Pancreas (tissue), 10 donors: Measurements from ENCODE around the gene FAU. TPM values are rescaled to one million over a fixed set of nuclear protein-coding genes. Genes with fewer than 3 reads are reported as not detected.

Source experiments
- ATAC-seq, 4 donors: fragments of 200-7000 bp; cut with Tn5 transposase; one replicate each; pipeline versions ENCODE4 v1.8.0 to v1.9.1; 2020; ENCODE audit warnings: mild to moderate bottlenecking in 4 of 4, moderate library complexity in 4 of 4
- DNase-seq, 6 donors: peaks; one replicate each; pipeline ENCODE4 v3.0.0-alpha.2; 2020
- FAIRE-seq: peaks from 2 replicates; lab custom pipeline; 2012; peaks lifted over from hg19 to GRCh38; lab: Jason Lieb, UNC
- H3K27ac ChIP-seq, 4 donors: fragments of 200-600 bp; sonication (generic); 1 replicate in 3 of 4; 2 replicates in 1 of 4; pipeline versions ENCODE4 v1.5.0 to v1.8.0; 2020
- H3K27me3 ChIP-seq, 4 donors: fragments of 200-600 bp; one replicate each; pipeline ENCODE4 v1.8.0; 2021
- H3K36me3 ChIP-seq, 3 donors: fragments of 200-600 bp; sonication (generic) in 1 of 3; one replicate each; pipeline versions ENCODE4 v1.5.0 to v1.8.0; 2020 to 2021
- H3K4me1 ChIP-seq, 3 donors: fragments of 200-600 bp; one replicate each; pipeline ENCODE4 v1.8.0; 2021
- H3K4me3 ChIP-seq, 4 donors: fragments of 200-600 bp; sonication (generic) in 2 of 4; one replicate each; pipeline versions ENCODE4 v1.5.0 to v1.8.0; 2020 to 2021
- H3K9me3 ChIP-seq, 4 donors: fragments of 200-600 bp; one replicate each; pipeline ENCODE4 v1.8.0; 2021
- CTCF ChIP-seq, 4 donors: fragments of 200-600 bp; sonication (generic) in 3 of 4; IDR thresholded peaks; one replicate each; pipeline versions ENCODE4 v1.5.0 to v1.8.0; 2021; ENCODE audit warnings: antibody characterized with exemption in 4 of 4
- whole genome bisulfite sequencing, 2 donors: extraction: QIAGEN DNeasy Blood & Tissue Kit; methylation state at CpG; one replicate each; pipeline ENCODE4 v1.1.7; 2013; 5-methylcytosine and 5-hydroxymethylcytosine counted together
- intact Hi-C, 3 donors: fragments of 100-400 bp; cut with DNase I; formaldehyde crosslinking; loops; one replicate each; pipeline versions ENCODE4 v1.11.1 to v1.14.2; 2022
- polyA plus RNA-seq, 2 donors: library from polyadenylated mRNA; stranded (reverse); fragments of 200-250 nt; gene quantifications; one replicate each; pipeline ENCODE4 v1.2.3, GENCODE V29; 2013
- total RNA-seq, 6 donors: library from RNA; stranded (reverse); fragmentation: NEBNext Ultra II Directional in 4 of 6; extraction: Animal tissue kit (Norgen Biotek cat#: 25700) in 4 of 6; gene quantifications; one replicate each; pipeline versions ENCODE4 v1.2.1 to v1.2.4, GENCODE V29; 2021 to 2023
- donor health status: healthy with polysubstance abuse.
- donor health status: DM: no; HTN: no; CAD: no; lungs with moderate emphysema.
- donor health status: DM: no; HTN: no; CAD: no.
- donor health status: control.
- donor health status: control.
- donor health status: Bipolar disorder and iron deficiency.
- donor health status: DM: yes; HTN: yes; CAD: no.
- donor health status: DM: no; HTN: no; CAD: no.
- donor health status: DM: no; HTN: no; CAD: no.
- donor health status: DM: yes; HTN: yes; CAD: no.

Gene FAU
- total and polyA plus RNA-seq, 8 donors = 493 to 810 (median 535) TPM

GRCh38 chr11:65096926-65097325 lies 25.0 kb downstream of the FAU start:
- intact Hi-C loops = no loop called here
- ATAC-seq (peak in 1 of 4 donors; percentile 0), DNase-seq (no peak), FAIRE-seq (no peak)
- Histone ChIP-seq H3K27me3 (no peaks in the 10 kb centered on the region), H3K36me3 (peaks cover 0 to 9% (median 0%) of the 10 kb centered on the region in 3 donors), H3K4me1 (peaks cover 7 to 20% (median 18%) of the 10 kb centered on the region in 3 donors), H3K4me3 (peak overlapping the region; percentile 59 to 78 (median 68)), H3K27ac (peak overlapping the region; percentile 90 to 93 (median 92)), H3K9me3 (no peaks in the 10 kb centered on the region)
- TF ChIP-seq CTCF (IDR thresholded peaks at IDR 0.05) = no peak
- 13 to 16% methylated on average over 8 of the region's 8 CpGs for WGBS, 2 donors

GRCh38 chr11:65095974-65096806 lies 25.7 kb downstream of the FAU start, which contains the start of gene VPS51:
Gene VPS51 (plus strand): TSS chr11:65096214. CDS start chr11:65096251, 37 bp downstream.
- H3K9me3 ChIP-seq = no peaks in the 10 kb centered on the region
- FAIRE-seq (no peak), ATAC-seq (peak; percentile 95 to 97 (median 96)), DNase-seq (peak; percentile 84 to 93 (median 90))
- intact Hi-C loops = no loop called here
- H3K4me3 ChIP-seq = peak within 1 kb of the TSS; percentile 59 to 78 (median 68)
- H3K36me3 ChIP-seq = peaks cover 0 to 9% (median 0%) of the 10 kb centered on the region in 3 donors
- no peak for TF ChIP-seq CTCF (IDR thresholded peaks at IDR 0.05)
- H3K27ac ChIP-seq = peak within 1 kb of the TSS; percentile 90 to 93 (median 92)
- peaks cover 0 to 13% (median 11%) of the 10 kb centered on the region in 3 donors for H3K4me1 ChIP-seq
- no peaks in the 10 kb centered on the region for H3K27me3 ChIP-seq
- WGBS, 2 donors = 0 to 1% methylated on average over 46 to 52 of the region's 52 CpGs

- H3K4me3 ChIP-seq = peak overlapping the region in 2 of 4 donors; percentile 64 to 78
- FAIRE-seq (no peak), ATAC-seq (no peak), DNase-seq (no peak)
- H3K4me1 ChIP-seq = peaks cover 0 to 8% (median 7%) of the 10 kb centered on the region in 3 donors
- H3K36me3 ChIP-seq = peaks cover 0 to 9% (median 0%) of the 10 kb centered on the region in 3 donors
- peak overlapping the region in 2 of 4 donors; percentile 92 to 93 for H3K27ac ChIP-seq
- H3K27me3 ChIP-seq = no peaks in the 10 kb centered on the region
- H3K9me3 ChIP-seq = no peaks in the 10 kb centered on the region
- no peak for TF ChIP-seq CTCF (IDR thresholded peaks at IDR 0.05)
- intact Hi-C loops = no loop called here
- WGBS, 2 donors = 59 to 64% methylated on average over 22 of the region's 22 CpGs
Measured at GRCh38 chr11:65095427-65095826, 26.5 kb downstream of the FAU start.

GRCh38 chr11:65090628-65091027 lies 31.3 kb downstream of the FAU start:
- Histone ChIP-seq H3K4me1 (peaks cover 0 to 2% (median under 1%) of the 10 kb centered on the region in 3 donors), H3K27me3 (no peaks in the 10 kb centered on the region), H3K27ac (no peak overlapping the region), H3K9me3 (no peaks in the 10 kb centered on the region), H3K4me3 (no peak overlapping the region), H3K36me3 (peaks cover 0 to 17% (median 8%) of the 10 kb centered on the region in 3 donors)
- DNase-seq (no peak), FAIRE-seq (no peak), ATAC-seq (no peak)
- 95 to 97% methylated on average over 4 of the region's 4 CpGs for WGBS, 2 donors
- TF ChIP-seq CTCF (IDR thresholded peaks at IDR 0.05) = no peak
- intact Hi-C loops = no loop called here
